ENCODE measurements around the gene CHMP4A. TPM values are rescaled to one million over a fixed set of nuclear protein-coding genes. Genes with fewer than 3 reads are reported as not detected.
A peak's percentile ranks its signal among the peaks of the same experiment; 100 is the strongest.

CHMP4A gene
- total and polyA plus RNA-seq, 3 experiments from 2014 or later: 86.4 to 159 (median 87.6) TPM

DNA sequence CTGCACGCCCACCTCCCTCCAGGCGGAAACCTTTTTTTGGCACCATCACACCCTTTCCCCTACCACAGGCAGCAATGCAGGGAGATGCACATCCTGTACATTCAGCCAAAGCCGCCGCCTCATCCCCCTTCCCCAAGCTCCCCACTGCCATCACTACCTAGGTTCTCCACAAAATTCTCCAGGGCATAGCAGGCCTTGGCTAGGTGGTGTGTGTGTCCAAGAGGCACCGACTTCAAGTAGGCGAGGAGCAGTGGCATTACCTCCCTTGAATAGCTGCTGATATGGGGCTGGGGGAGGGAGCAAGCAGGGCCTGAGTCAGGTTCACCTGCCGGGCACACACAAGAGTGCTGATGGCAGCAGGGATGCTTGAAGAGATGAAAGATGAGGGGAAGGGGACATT lies 28.3 kb downstream of the CHMP4A start:
- CTCF ChIA-PET: interaction anchor here (1.3 to 5.2 kb wide), 3 partner anchors 10 to 247 kb away, joined by 4 to 36 read pairs (median 6); partner anchors contain the start of genes IRF9 and TM9SF1
- H3K4me1 ChIP-seq (ENCODE audit: insufficient read depth, low read length): peaks cover 25% of the 10 kb centered on the region
- POLR2A ChIA-PET: interaction anchor here (1.2 kb wide), 1 partner anchor 11 kb away, joined by 3 read pairs; no protein-coding TSS in a partner anchor

DNA sequence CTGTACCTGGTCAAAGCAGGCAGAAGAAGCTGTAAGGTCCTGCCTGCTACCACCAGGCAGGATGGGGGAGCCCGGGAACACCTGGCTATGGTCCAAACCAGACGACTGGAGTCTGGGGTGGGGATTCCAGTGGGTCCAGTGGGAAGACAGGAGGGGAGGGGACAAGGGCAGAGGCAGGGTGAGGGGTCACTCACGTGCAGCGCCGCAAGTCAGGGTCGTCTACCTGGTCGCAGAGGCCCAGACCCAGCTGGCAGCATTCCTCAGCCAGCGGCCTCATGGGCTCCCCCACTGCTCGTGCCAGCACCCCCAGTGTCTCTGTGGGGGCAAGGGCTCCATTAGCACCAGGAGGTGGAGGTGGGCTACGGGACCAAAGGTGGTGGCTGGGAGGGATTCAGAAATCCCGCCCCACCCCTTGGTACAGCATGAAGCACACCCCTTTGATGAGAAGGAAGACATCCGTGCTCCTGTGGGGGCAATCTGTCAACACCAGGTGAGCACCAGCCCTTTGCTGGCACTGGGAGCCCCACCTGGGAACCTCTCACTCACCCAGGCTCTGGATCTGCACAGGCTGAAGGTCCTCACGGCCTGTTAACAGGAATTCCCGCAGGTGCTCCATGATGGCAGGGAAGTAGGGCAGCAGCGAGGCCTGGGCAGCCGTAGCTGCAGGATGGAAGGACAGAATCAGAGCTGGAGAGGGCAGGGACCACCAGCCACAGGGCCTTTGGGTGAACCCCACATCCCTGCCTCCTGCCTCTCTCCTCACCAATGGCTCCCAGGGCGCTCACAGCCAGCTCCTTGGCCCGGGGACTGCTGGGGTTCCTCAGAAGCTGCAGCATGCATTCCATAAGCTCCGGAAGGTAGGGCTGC lies 29.0 kb downstream of the CHMP4A start:
- DNase-seq: no peak
- H3K27me3 ChIP-seq (ENCODE audit: insufficient read depth, low read length, poor library complexity, severe bottlenecking): no peaks in the 10 kb centered on the region
- H3K27ac ChIP-seq (ENCODE audit: low read depth, low read length): no peak overlapping the region
- H3K36me3 Mint-ChIP-seq: peaks cover 0 to 78% (median 4%) of the 10 kb centered on the region in 3 donors
- CTCF ChIA-PET: interaction anchor here (0.6 to 2.4 kb wide), 4 partner anchors 11 to 74 kb away, joined by 3 to 6 read pairs (median 4); partner anchors contain the start of genes IRF9 and TM9SF1
- no peak overlapping the region for H3K4me3 ChIP-seq (ENCODE audit: low read length)
- no peaks in the 10 kb centered on the region for H3K27me3 Mint-ChIP-seq
- POLR2A ChIA-PET: no interaction called here
- no peak overlapping the region for H3K4me3 Mint-ChIP-seq
- peaks cover 22% of the 10 kb centered on the region for H3K4me1 ChIP-seq (ENCODE audit: insufficient read depth, low read length)
- H3K36me3 ChIP-seq (ENCODE audit: insufficient read depth, low read length): peaks cover 42% of the 10 kb centered on the region
- no peaks in the 10 kb centered on the region for H3K9me3 Mint-ChIP-seq
- no peaks in the 10 kb centered on the region for H3K9me3 ChIP-seq (ENCODE audit: low read length)
- H3K4me1 Mint-ChIP-seq: peaks cover 23 to 28% (median 27%) of the 10 kb centered on the region in 3 donors
- peak overlapping the region in 2 of 8 donors; percentile 17 to 27 for H3K27ac Mint-ChIP-seq

More for the DNA sequence above, 28.3 kb downstream of the CHMP4A start:
- no peaks in the 10 kb centered on the region for H3K27me3 ChIP-seq (ENCODE audit: insufficient read depth, low read length, poor library complexity, severe bottlenecking)
- Mint-ChIP-seq H3K9me3 (no peaks in the 10 kb centered on the region), H3K27ac (peak overlapping the region in 3 of 8 donors; percentile 18 to 99 (median 35)), H3K4me1 (peaks cover 24 to 33% (median 29%) of the 10 kb centered on the region in 3 donors), H3K36me3 (peaks cover 0 to 73% (median 4%) of the 10 kb centered on the region in 3 donors), H3K27me3 (no peaks in the 10 kb centered on the region), H3K4me3 (peak overlapping the region in 1 of 7 donors; percentile 65)
- H3K36me3 ChIP-seq (ENCODE audit: insufficient read depth, low read length): peaks cover 37% of the 10 kb centered on the region
- no peak overlapping the region for H3K4me3 ChIP-seq (ENCODE audit: low read length)
- H3K9me3 ChIP-seq (ENCODE audit: low read length): no peaks in the 10 kb centered on the region
- no peak for DNase-seq
- no peak overlapping the region for H3K27ac ChIP-seq (ENCODE audit: low read depth, low read length)

DNA sequence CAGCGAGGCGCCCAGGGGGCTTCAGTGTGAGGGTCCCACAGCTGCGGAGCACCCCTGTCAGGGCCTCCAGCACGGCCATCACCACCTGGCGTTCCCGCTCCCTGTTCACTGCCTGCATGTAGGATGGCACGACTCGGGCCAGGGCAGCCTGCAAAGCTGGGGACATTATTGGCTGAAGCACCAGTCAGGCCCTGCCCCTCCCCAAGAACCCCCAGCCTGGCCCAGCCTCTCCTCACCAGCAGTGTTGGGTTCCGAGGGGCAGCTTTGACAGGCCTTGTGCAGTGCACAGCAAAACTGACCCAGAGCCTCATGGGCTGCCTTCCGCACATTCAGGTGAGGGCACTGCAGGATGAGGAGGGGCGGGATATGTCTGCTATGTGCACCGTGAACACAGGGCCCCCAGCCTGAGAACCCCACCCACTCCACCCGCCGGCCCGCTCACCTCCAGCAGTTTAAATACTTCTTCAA lies 30.2 kb downstream of the CHMP4A start:
- Mint-ChIP-seq H3K36me3 (peaks cover 0 to 87% (median 4%) of the 10 kb centered on the region in 3 donors), H3K27me3 (no peaks in the 10 kb centered on the region), H3K27ac (peak overlapping the region in 1 of 8 donors; percentile 48), H3K9me3 (no peaks in the 10 kb centered on the region), H3K4me3 (no peak overlapping the region), H3K4me1 (peaks cover 14 to 16% (median 16%) of the 10 kb centered on the region in 3 donors)
- DNase-seq: no peak
- Histone ChIP-seq H3K27ac (ENCODE audit: low read depth, low read length) (no peak overlapping the region), H3K4me1 (ENCODE audit: insufficient read depth, low read length) (peaks cover 13% of the 10 kb centered on the region), H3K4me3 (ENCODE audit: low read length) (no peak overlapping the region), H3K9me3 (ENCODE audit: low read length) (no peaks in the 10 kb centered on the region), H3K36me3 (ENCODE audit: insufficient read depth, low read length) (peaks cover 47% of the 10 kb centered on the region), H3K27me3 (ENCODE audit: insufficient read depth, low read length, poor library complexity, severe bottlenecking) (no peaks in the 10 kb centered on the region)
- CTCF ChIA-PET: interaction anchor here (1.6 kb wide), 1 partner anchor 22 kb away, joined by 6 read pairs; the partner anchor contains the start of gene IRF9
- POLR2A ChIA-PET: no interaction called here

DNA sequence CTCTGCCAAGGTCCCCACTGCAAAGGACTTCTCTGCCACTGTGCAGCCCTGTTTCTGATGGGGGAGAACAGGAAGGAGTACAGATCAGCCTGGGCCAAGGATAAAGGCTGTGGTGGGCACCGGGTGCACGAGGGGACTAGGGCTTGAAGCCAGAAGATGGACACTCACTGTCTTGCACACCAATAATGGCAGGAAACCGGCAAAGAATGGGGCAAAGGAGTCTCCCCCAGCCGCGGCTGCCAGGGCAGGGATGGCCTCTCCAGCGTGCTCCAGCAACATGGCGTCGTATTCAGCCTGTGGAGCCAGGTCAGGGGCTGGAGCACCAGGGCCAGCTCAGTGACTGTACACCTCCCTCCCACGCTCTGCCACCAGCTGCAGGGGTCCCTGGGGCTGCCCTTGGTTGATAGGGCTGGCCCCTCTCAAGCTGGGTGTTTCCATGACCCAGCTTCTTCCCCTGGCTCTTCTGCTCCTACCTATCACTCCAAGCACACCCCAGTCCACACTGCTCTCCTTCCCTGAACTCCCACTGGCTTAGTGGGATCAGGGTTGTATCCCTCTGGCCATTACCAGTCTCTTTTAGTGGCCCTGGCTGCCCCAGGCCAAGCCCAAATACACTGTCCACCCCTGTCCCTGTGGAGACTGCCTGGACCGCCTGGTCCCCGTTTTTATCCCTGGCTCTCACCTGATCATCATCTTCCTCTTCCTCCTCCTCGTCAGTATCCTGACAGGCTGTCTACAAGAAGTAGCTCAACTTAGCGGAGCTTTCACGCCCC lies 31.0 kb downstream of the CHMP4A start:
- H3K4me3 Mint-ChIP-seq: no peak overlapping the region
- peaks cover 47% of the 10 kb centered on the region for H3K36me3 ChIP-seq (ENCODE audit: insufficient read depth, low read length)
- H3K4me3 ChIP-seq (ENCODE audit: low read length): no peak overlapping the region
- no peaks in the 10 kb centered on the region for H3K9me3 ChIP-seq (ENCODE audit: low read length)
- peaks cover 0 to 89% (median 4%) of the 10 kb centered on the region in 3 donors for H3K36me3 Mint-ChIP-seq
- DNase-seq: no peak
- peak overlapping the region in 4 of 8 donors; percentile 9 to 48 (median 31) for H3K27ac Mint-ChIP-seq
- H3K4me1 Mint-ChIP-seq: peaks cover 8 to 9% (median 9%) of the 10 kb centered on the region in 3 donors
- H3K27ac ChIP-seq (ENCODE audit: low read depth, low read length): no peak overlapping the region
- H3K4me1 ChIP-seq (ENCODE audit: insufficient read depth, low read length): peaks cover 5% of the 10 kb centered on the region
- ChIA-PET POLR2A (no interaction called here), CTCF (interaction anchor here (1.0 to 2.7 kb wide), 2 partner anchors 21 to 36 kb away, joined by 3 to 16 read pairs; partner anchors contain the start of genes IRF9 and PSME2)
- H3K27me3 Mint-ChIP-seq: no peaks in the 10 kb centered on the region
- no peaks in the 10 kb centered on the region for H3K27me3 ChIP-seq (ENCODE audit: insufficient read depth, low read length, poor library complexity, severe bottlenecking)
- no peaks in the 10 kb centered on the region for H3K9me3 Mint-ChIP-seq

DNA sequence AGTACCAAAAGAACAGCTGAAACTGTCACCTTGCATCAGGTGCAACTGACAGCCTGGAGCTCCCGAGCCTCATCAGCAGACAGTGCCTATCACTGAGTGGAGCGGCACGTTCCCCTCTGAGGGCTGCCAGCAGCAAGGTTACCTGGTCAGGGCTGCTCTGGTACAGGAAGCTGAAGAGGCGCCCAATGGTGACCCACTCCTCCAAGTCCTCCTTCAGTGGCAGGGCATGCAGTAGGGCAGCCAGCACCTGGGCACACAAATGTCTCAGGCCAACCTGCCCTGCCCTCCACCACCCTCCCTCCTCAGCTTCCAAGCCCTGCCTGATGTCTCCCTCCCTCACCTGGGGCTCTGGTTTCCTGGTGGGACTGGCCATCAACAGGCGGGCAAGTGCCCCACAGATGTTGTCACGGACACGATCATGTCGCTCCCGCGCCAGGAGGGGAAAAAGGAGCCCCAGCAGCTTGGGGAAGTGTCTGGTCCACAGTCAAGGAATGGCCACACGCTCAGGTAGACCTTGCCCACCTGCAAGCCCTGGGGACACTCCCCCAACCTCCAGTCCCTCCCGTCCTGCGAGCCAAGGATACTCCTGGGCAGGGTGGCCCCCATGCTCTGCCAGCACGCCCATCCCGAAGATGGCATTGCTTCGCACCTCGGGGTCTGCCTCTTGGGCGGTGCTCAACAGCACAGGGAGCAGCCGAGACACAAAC lies 31.8 kb downstream of the CHMP4A start:
- Mint-ChIP-seq H3K36me3 (peaks cover 0 to 96% (median 4%) of the 10 kb centered on the region in 3 donors), H3K4me1 (peaks cover 3 to 4% (median 3%) of the 10 kb centered on the region in 3 donors), H3K9me3 (no peaks in the 10 kb centered on the region), H3K4me3 (peak overlapping the region in 1 of 7 donors; percentile 84), H3K27ac (peak overlapping the region in 3 of 8 donors; percentile 17 to 86 (median 19)), H3K27me3 (no peaks in the 10 kb centered on the region)
- CTCF ChIA-PET: interaction anchor here (1.0 to 2.7 kb wide), 4 partner anchors 18 to 250 kb away, joined by 3 to 16 read pairs (median 4); partner anchors contain the start of genes IRF9 and PSME2
- Histone ChIP-seq H3K9me3 (ENCODE audit: low read length) (no peaks in the 10 kb centered on the region), H3K36me3 (ENCODE audit: insufficient read depth, low read length) (peaks cover 44% of the 10 kb centered on the region), H3K27me3 (ENCODE audit: insufficient read depth, low read length, poor library complexity, severe bottlenecking) (no peaks in the 10 kb centered on the region), H3K27ac (ENCODE audit: low read depth, low read length) (no peak overlapping the region), H3K4me1 (ENCODE audit: insufficient read depth, low read length) (no peaks in the 10 kb centered on the region), H3K4me3 (ENCODE audit: low read length) (no peak overlapping the region)
- POLR2A ChIA-PET: no interaction called here
- DNase-seq: no peak

DNA sequence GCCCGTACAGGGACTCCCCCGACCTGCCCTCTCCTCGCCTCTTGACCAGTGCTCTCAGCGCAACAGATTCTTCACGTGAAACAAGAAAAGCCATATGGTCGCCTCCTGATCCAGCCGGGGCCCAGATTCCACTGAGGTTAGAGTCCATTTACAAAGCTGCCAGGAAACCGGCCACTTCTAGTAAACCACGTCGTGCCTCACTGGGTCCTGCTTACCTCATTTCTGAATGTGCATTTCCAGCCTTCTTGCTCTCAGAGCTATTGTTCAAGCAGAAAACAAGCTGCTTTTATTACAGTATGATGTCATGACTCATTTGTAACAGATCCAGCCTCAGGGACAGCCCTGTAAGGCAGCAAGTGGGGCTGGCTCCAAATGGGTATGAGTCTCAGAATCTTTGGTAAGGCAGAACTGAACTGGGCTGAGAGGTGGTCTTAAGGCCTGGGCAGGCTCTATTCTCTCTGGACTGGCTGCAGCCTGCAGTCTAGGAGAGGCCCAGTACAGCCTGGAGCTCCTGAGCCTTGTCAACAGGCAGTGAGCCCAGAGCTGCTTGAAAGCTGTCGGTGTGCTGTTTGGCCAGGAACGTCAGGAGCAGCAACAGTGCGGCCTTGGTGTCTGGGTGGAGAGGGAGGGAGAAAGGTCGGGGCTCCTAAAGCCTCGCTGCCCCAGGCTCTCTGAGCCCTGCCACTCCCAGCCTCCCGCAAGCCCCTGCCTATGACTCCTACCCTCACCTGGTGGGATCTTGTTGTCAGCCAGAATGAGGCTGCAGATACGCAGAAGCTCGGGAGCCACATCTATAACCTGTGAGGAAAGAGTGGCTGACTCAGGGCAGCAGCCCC lies 33.1 kb downstream of the CHMP4A start:
- Mint-ChIP-seq H3K36me3 (peaks cover 0 to 90% (median 4%) of the 10 kb centered on the region in 3 donors), H3K27ac (peak overlapping the region in 5 of 8 donors; percentile 23 to 86 (median 38)), H3K4me3 (no peak overlapping the region), H3K9me3 (no peaks in the 10 kb centered on the region), H3K27me3 (no peaks in the 10 kb centered on the region), H3K4me1 (peaks cover 2 to 7% (median 6%) of the 10 kb centered on the region in 3 donors)
- Histone ChIP-seq H3K27ac (ENCODE audit: low read depth, low read length) (no peak overlapping the region), H3K27me3 (ENCODE audit: insufficient read depth, low read length, poor library complexity, severe bottlenecking) (no peaks in the 10 kb centered on the region), H3K4me1 (ENCODE audit: insufficient read depth, low read length) (no peaks in the 10 kb centered on the region), H3K36me3 (ENCODE audit: insufficient read depth, low read length) (peaks cover 32% of the 10 kb centered on the region), H3K4me3 (ENCODE audit: low read length) (no peak overlapping the region), H3K9me3 (ENCODE audit: low read length) (no peaks in the 10 kb centered on the region)
- ChIA-PET CTCF (interaction anchor here (0.9 to 2.7 kb wide), 5 partner anchors 10 to 251 kb away, joined by 3 to 16 read pairs (median 4); partner anchors contain the start of gene IRF9), POLR2A (no interaction called here)
- DNase-seq: no peak

Measured in CD8-positive, alpha-beta memory T cell (primary cell).